CD4-positive, alpha-beta memory T cell (primary cell): ENCODE results near the gene MOB3C. TPM values are rescaled to one million over a fixed set of nuclear protein-coding genes. Genes with fewer than 3 reads are reported as not detected.

Experiments
- CTCF ChIA-PET: fragments of 350-600 bp; sonication (Branson Sonifier 250); formaldehyde crosslinking; loops from one replicate; lab custom pipeline; 2021; ENCODE audit warnings: inconsistent platforms; ENCODE audit not compliant: partially characterized antibody; lab: Charles Lee
- POLR2A ChIA-PET: fragments of 350-600 bp; sonication (Branson Sonifier 250); formaldehyde crosslinking; loops from one replicate; lab custom pipeline; 2021; ENCODE audit not compliant: partially characterized antibody; lab: Charles Lee
- DNase-seq, 5 donors: peaks; one replicate each; pipeline versions ENCODE4 v3.0.0 to v3.0.0-alpha.2; 2020 to 2022; ENCODE audit warnings: mixed read lengths in 1 of 5
- H3K27ac ChIP-seq: one replicate; pipeline ENCODE4 v1.7.0; 2013; ENCODE audit warnings: low read depth, low read length
- H3K27me3 ChIP-seq: 2 replicates; pipeline ENCODE4 v1.7.0; 2013; ENCODE audit warnings: mild to moderate bottlenecking, low read length, moderate library complexity; ENCODE audit not compliant: insufficient read depth
- H3K36me3 ChIP-seq: 2 replicates; pipeline ENCODE4 v1.7.0; 2013; ENCODE audit warnings: mild to moderate bottlenecking, low read length, moderate library complexity; ENCODE audit not compliant: insufficient read depth
- H3K4me1 ChIP-seq: 2 replicates; pipeline ENCODE4 v1.7.0; 2013; ENCODE audit warnings: mild to moderate bottlenecking, low read length, moderate library complexity; ENCODE audit not compliant: insufficient read depth
- H3K4me3 ChIP-seq, 2 donors: one replicate each; pipeline ENCODE4 v1.7.0; 2013; ENCODE audit warnings: low read length in 2 of 2, mild to moderate bottlenecking in 1 of 2
- H3K9me3 ChIP-seq, 2 donors: one replicate each; pipeline ENCODE4 v1.7.0; 2013; ENCODE audit warnings: low read length in 2 of 2, control low read depth in 1 of 2; ENCODE audit not compliant: control insufficient read depth in 1 of 2
- H3K27ac Mint-ChIP-seq, 7 donors: one replicate each; pipeline ENCODE4 v1.8.0; 2020 to 2021; ENCODE audit warnings: mixed read lengths in 7 of 7, mild to moderate bottlenecking in 6 of 7, inconsistent platforms in 3 of 7, moderate library complexity in 3 of 7
- H3K27me3 Mint-ChIP-seq, 2 donors: one replicate each; pipeline ENCODE4 v1.8.0; 2020 to 2021; ENCODE audit warnings: mixed read lengths in 2 of 2
- H3K36me3 Mint-ChIP-seq, 2 donors: one replicate each; pipeline ENCODE4 v1.8.0; 2020 to 2021; ENCODE audit warnings: mixed read lengths in 2 of 2, inconsistent platforms in 1 of 2, mild to moderate bottlenecking in 1 of 2
- H3K4me1 Mint-ChIP-seq, 4 donors: one replicate each; pipeline ENCODE4 v1.8.0; 2020 to 2021; ENCODE audit warnings: mixed read lengths in 4 of 4, mild to moderate bottlenecking in 1 of 4
- H3K4me3 Mint-ChIP-seq, 8 donors: one replicate each; pipeline ENCODE4 v1.8.0; 2020 to 2021; ENCODE audit warnings: mixed read lengths in 8 of 8, mild to moderate bottlenecking in 7 of 8, moderate library complexity in 6 of 8, inconsistent platforms in 3 of 8
- H3K9me3 Mint-ChIP-seq, 8 donors: one replicate each; pipeline ENCODE4 v1.8.0; 2020 to 2021; ENCODE audit warnings: mixed read lengths in 8 of 8, mild to moderate bottlenecking in 5 of 8, inconsistent platforms in 3 of 8, moderate library complexity in 1 of 8
- intact Hi-C: fragments of 100-400 bp; cut with micrococcal nuclease; formaldehyde crosslinking; loops from one replicate; pipeline ENCODE4 v1.15.1; 2023
- polyA plus RNA-seq, 2 donors: library from polyadenylated mRNA; unstranded; fragments of 300-500 nt; fragmentation: Illumina TruSeq; gene quantifications; one replicate each; pipeline ENCODE4 v1.2.3, GENCODE V29; 2021
- total RNA-seq, 2 experiments: library from RNA; stranded (reverse); gene quantifications; one replicate each; pipeline ENCODE4 v1.2.3, GENCODE V29; 2021

Gene MOB3C
- total and polyA plus RNA-seq, 4 experiments from 2014 or later: 9.8 to 29.5 (median 23.5) TPM

- Histone ChIP-seq H3K27me3 (no peaks in the 10 kb centered on the region), H3K27ac (no peak overlapping the region), H3K4me3 (no peak overlapping the region), H3K9me3 (no peaks in the 10 kb centered on the region), H3K4me1 (no peaks in the 10 kb centered on the region), H3K36me3 (peaks cover 9% of the 10 kb centered on the region)
- Mint-ChIP-seq H3K36me3 (peaks cover 20 to 46% of the 10 kb centered on the region in 2 donors), H3K27ac (peak overlapping the region in 3 of 7 donors; percentile 19 to 54 (median 48)), H3K4me1 (no peaks in the 10 kb centered on the region), H3K27me3 (no peaks in the 10 kb centered on the region), H3K4me3 (no peak overlapping the region), H3K9me3 (peaks cover 0 to 2% (median 0%) of the 10 kb centered on the region in 8 donors)
- ChIA-PET CTCF (no interaction called here), POLR2A (no interaction called here)
- DNase-seq: no peak
- intact Hi-C loops: no loop called here
Observed at GRCh38 chr1:46558141-46558963, 58.3 kb downstream of the MOB3C start.

Other genes starting within 250 kb of the MOB3C start
- gene FAAH, start 222.5 kb downstream of the MOB3C start, total RNA-seq: 10 to 100 TPM in 1 of 2 experiments, 1 to 10 TPM in 1; 7.7 to 10.7 TPM
- gene FAAH, start 222.5 kb downstream of the MOB3C start, polyA plus RNA-seq: 1 to 10 TPM; 2.0 to 4.2 TPM
- not detected for gene DMBX1, start 127.0 kb downstream of the MOB3C start, total RNA-seq
- gene DMBX1, start 127.0 kb downstream of the MOB3C start, polyA plus RNA-seq: not detected
- not detected for gene KNCN, start 65.2 kb downstream of the MOB3C start, total RNA-seq
- not detected for gene KNCN, start 65.2 kb downstream of the MOB3C start, polyA plus RNA-seq
- 10 to 100 TPM; 54.3 to 54.9 TPM for gene MKNK1, start 12.5 kb downstream of the MOB3C start, total RNA-seq
- 10 to 100 TPM; 29.3 to 33.4 TPM for gene MKNK1, start 12.5 kb downstream of the MOB3C start, polyA plus RNA-seq
- gene ATPAF1, start 51.6 kb upstream of the MOB3C start, total RNA-seq: 10 to 100 TPM; 32.9 to 37.6 TPM
- 100 to 1,000 TPM in 1 of 2 donors, 10 to 100 TPM in 1; 76.6 to 128 TPM for gene ATPAF1, start 51.6 kb upstream of the MOB3C start, polyA plus RNA-seq
- not detected for gene TEX38, start 55.0 kb upstream of the MOB3C start, total RNA-seq
- under 1 TPM in 1 of 2 donors, not detected in 1; 0.25 TPM for gene TEX38, start 55.0 kb upstream of the MOB3C start, polyA plus RNA-seq
- gene EFCAB14, start 102.3 kb upstream of the MOB3C start, total RNA-seq: 10 to 100 TPM; 96.7 to 98.5 TPM
- gene EFCAB14, start 102.3 kb upstream of the MOB3C start, polyA plus RNA-seq: 100 to 1,000 TPM in 1 of 2 donors, 10 to 100 TPM in 1; 87.0 to 117 TPM
- gene CYP4B1, start 182.2 kb upstream of the MOB3C start, total RNA-seq: not detected
- 1 to 10 TPM; 1.4 to 2.5 TPM for gene CYP4B1, start 182.2 kb upstream of the MOB3C start, polyA plus RNA-seq